HG02943 (cell line): Measurements from ENCODE around the gene FBXO24.
"Not testable (repeated sequence)": the region's sequence is repeated elsewhere in the genome, so short reads cannot be mapped to it uniquely, and the experiment has no call there.

Experiments
- ATAC-seq: cut with Tn5 transposase; IDR thresholded peaks from one replicate; pipeline ENCODE4 v1.9.1; 2021; ENCODE audit warnings: mild to moderate bottlenecking, low read depth, moderate library complexity; ENCODE audit not compliant: unreplicated experiment

The FBXO24 gene

GRCh38 chr7:100586266-100587025, at the start of gene FBXO24:
Gene FBXO24, plus strand, starts transcription at chr7:100586328. Its CDS starts 298 bp downstream, at chr7:100586626.
- ATAC-seq: peak; percentile 83

DNA sequence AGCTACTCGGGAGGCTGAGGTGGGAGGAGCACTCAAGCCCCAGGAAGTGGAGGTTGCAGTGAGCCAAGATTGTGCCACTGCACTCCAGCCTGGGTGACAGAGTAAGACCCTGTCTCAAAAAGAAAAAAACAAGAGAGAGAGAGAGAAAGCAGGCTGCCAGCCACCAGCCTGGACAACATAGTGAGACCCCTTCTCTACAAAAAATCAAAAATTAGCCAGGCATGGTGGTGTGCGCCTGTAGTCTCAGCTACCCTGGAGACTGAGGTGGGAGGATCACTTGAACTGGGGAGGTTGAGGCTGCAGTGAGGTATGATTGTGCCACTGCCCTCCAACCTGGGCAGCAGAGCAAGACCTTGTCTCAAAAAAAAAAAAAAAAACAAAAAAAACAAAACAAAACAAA, 49.4 kb upstream of the FBXO24 start:
- ATAC-seq: not testable (repeated sequence)

GRCh38 chr7:100538348-100538653, 47.8 kb upstream of the FBXO24 start:
- no peak for ATAC-seq

DNA sequence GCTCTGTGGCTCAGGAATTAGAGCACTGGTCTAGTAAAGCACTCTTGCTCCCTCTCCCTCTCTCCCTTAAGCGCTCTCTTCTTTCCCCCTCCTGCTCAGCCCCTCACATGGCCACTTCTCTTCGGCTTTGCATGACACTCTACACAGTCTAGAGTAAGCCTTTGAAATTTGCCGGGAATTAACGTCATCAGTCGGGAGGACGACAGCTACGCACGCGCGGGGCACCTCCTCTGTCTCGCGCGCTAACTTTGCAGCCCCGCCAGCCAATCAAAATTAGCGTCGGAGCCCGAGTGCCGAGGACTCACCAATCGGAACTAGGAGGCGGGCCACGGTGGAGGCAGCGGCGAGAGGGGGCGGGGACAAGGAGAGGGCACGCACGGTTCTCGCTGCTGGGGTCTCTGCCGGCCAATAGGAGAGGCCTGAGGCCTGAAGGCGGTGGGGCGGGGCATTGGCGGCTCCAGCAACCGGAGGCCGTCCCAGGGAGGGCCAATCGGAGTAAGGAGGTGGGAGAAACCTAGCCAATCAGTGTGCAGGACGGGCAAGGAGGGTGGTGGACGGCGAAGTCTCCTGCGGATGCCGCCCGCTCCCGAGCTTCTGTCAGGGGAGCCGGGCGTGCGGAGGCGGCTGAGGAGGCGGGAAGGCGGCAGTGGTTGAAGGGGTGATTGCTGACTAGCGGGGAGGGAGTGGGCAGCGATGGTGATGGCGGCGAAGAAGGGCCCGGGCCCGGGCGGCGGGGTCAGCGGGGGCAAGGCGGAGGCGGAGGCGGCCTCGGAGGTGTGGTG, 47.3 kb upstream of the FBXO24 start, which contains the start of gene AGFG2:
TSS of gene AGFG2 (plus strand) at position 550 of the 782 bp plus-strand sequence. CDS start at position 694, 144 bp downstream.
- ATAC-seq: peak; percentile 96

DNA sequence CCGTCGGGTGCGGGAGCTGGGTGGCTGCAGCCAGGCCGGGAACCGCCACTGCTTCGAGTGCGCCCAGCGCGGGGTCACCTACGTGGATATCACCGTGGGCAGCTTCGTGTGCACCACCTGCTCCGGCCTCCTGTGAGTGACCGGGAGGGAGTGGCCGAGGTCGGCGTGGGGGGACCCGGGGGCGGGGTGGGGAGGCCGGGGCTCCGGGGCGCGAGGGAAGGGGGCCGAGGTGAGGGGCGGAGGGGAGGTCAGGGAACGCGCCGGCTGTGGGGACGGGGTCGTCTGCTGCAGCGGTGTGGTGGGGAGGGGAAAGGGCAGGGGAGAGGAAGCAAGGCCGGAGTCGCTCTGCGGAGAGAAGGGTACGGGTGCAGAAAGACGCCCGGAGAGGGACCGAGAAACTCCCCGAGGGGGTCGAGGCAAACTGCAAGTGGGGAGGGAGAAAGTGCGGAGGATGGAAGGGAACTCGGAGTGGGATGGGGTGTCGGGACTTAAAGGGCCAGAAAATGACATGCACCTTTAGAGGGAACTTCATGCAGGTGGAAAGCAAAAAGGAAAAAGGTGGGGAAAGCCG, 46.6 kb upstream of the FBXO24 start:
- ATAC-seq: no peak

DNA sequence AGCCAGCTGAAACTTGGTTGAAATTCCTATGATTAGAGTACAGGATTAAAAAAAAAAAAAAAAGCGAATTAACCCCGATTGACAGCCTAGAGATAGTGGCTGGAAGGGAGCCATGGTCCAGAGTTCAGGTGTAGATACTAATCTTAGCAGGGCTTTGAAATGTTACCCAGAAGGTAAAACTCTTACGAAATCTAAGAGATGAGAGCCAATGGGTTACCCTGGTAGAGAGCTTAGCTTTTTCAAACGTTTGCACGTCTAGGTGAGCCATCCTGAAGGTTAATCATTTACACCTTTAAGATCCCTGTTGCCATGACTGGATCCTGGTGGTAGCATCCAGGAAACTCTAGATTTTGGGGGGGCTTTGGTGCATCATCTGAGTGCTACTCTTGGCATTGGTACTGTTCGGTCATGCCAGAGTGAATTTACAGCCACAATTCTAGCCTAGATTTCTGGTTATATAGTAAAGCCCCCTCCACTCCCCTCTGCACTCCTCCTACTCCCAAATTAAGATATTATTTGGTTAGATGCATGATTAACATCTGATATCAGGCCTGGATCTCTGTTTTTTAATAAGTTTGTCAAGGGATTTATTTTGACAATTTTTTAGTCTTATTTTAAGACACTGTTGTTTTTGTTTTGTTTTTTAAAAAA, 45.9 kb upstream of the FBXO24 start:
- no peak for ATAC-seq

DNA sequence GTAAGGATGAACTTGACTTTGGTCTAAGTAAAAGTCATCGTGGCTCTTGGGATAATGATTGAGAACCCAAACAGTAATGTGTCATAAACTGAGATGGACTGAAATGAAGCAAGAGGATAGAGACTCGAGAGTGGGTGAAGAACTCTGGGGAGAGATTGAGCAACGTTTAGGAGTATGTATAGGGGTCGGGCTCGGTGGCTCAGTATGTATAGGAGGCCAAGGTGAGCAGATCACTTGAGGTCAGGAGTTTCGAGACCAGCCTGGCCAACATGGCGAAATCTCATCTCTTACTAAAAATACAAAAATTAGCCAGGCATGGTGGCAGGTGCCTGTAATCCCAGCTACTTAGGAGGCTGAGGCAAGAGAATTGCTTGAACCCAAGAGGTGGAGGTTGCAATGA, 44.8 kb upstream of the FBXO24 start:
- not testable (repeated sequence) for ATAC-seq

- ATAC-seq: no peak
These were observed 42.5 kb upstream of the FBXO24 start for GRCh38 chr7:100543586-100543985.

GRCh38 chr7:100544386-100544785, 41.7 kb upstream of the FBXO24 start:
- no peak for ATAC-seq

DNA sequence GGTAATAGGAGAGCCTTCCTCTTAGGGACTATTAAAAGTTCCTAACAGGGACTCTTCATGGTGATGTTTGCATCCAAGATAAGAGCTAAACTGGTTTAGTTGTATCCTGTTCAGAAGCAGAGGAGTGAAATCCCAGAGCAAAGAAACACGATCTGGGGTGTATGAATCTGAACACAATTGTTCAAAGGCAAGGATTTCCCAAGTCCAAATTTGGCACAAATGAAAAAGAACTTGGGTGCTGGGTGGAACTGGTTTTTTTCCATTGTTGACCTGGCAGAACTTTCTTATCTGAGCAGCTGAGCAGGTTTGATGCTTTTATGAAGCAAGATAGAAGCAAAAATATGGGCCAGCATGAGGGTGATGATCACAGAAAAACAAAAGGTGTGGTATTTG, 41.2 kb upstream of the FBXO24 start:
- no peak for ATAC-seq

DNA sequence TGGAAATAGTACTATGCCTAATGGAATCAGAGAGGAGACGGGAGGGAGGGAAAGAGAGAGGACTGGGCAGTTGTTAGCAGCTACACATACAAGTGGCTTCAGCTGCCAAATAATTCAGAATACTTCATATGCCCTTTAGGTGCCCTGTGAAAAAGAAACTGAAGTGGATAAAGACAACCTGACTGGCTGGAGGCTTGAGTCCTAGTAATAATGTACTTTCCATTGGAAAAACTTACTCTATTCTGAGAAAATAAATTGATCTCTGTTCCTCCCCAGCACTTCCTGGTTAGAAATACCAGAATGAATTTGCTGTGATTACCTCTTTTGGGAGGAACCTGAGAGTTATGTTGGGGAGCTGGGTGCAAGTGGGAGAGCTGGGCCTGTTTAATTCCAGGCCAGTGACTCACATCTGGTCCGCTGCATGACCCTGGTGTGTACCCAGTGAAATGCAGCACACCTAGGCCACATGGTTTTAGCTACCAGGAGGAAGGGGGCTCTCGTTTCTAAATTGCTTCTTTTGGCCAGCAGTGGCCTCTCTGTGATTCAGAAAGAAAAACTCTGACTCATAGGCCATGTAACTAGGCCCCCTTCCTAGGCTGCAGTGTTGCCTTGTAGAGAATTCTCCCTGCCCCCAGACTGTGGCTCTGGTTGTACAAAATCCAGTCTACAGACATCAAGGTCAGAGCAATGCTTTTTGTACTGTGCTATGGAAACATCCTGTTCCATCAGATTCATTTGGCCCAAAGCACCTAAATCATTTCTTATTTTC, 40.6 kb upstream of the FBXO24 start:
- ATAC-seq: no peak

- no peak for ATAC-seq
These were observed 39.8 kb upstream of the FBXO24 start for GRCh38 chr7:100546129-100546925.

GRCh38 chr7:100546926-100547800, 39.0 kb upstream of the FBXO24 start:
- ATAC-seq: no peak

DNA sequence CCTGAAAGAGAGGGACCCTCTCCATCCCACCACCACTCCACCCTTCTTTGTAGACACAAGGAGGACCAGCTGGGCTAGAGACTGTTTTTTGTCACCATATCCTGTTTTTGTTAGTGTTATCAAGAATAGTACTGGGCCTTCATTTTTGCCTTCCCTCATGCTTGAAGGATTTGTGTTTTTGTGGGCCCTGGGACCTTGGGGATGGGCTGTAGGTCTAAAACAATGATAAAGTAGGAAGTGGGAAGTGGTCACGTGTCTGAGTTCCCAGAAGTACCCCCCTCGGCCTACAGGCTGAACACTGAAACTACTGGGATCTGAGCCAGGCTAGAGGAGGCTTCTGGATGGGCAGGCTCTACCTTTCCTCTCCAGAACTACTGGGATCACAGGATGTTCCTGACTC, 38.3 kb upstream of the FBXO24 start:
- ATAC-seq: no peak

DNA sequence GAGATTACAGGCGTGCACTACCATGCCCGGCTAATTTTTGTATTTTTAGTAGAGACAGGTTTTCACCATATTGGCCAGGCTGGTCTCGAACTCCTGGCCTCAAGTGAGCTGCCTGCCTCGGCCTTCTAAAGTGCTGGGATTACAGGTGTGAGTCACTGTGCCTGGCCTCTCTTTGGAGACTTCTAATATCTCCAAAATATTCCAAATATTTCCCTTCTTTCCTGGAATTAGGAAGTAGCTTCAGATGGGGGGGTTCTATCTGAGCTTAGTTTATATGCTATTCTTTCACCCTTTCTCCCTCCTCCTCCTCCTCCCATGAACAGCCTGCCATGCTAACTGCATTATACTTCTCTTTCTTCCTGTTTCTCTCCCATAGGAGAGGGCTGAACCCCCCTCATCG, 37.7 kb upstream of the FBXO24 start:
- ATAC-seq: not testable (repeated sequence)

GRCh38 chr7:100552532-100552931, 33.6 kb upstream of the FBXO24 start:
- no peak for ATAC-seq

- ATAC-seq: no peak
These were observed 33.1 kb upstream of the FBXO24 start for GRCh38 chr7:100553032-100553431.

- no peak for ATAC-seq
These were observed 30.4 kb upstream of the FBXO24 start for GRCh38 chr7:100555701-100556100.

- no peak for ATAC-seq
These were observed 29.6 kb upstream of the FBXO24 start for GRCh38 chr7:100556541-100556940.
